Left ventricle myocardium superior (tissue), 1 donor: ENCODE results near the gene TRABD. TPM values are rescaled to one million over a fixed set of nuclear protein-coding genes. Genes with fewer than 3 reads are reported as not detected.

Experiments used
- ATAC-seq: fragments of 200-7000 bp; cut with Tn5 transposase; one replicate; pipeline ENCODE4 v1.9.1; 2020; ENCODE audit warnings: mild to moderate bottlenecking, moderate library complexity
- DNase-seq: peaks from one replicate; pipeline ENCODE4 v3.0.0-alpha.2; 2020
- intact Hi-C: fragments of 100-400 bp; cut with micrococcal nuclease; formaldehyde crosslinking; loops from one replicate; pipeline ENCODE4 v1.11.0; 2022
- total RNA-seq: library from RNA; stranded (reverse); fragmentation: NEBNext Ultra II Directional; extraction: Animal tissue kit (Norgen Biotek cat#: 25700); gene quantifications from one replicate; pipeline ENCODE4 v1.2.1, GENCODE V29; 2021
- donor health status: DM: no; HTN: yes; CAD: no; lungs with severe emphysema.

Gene TRABD
- total RNA-seq, 1 donor from 2014 or later, result 23.8 TPM

DNA sequence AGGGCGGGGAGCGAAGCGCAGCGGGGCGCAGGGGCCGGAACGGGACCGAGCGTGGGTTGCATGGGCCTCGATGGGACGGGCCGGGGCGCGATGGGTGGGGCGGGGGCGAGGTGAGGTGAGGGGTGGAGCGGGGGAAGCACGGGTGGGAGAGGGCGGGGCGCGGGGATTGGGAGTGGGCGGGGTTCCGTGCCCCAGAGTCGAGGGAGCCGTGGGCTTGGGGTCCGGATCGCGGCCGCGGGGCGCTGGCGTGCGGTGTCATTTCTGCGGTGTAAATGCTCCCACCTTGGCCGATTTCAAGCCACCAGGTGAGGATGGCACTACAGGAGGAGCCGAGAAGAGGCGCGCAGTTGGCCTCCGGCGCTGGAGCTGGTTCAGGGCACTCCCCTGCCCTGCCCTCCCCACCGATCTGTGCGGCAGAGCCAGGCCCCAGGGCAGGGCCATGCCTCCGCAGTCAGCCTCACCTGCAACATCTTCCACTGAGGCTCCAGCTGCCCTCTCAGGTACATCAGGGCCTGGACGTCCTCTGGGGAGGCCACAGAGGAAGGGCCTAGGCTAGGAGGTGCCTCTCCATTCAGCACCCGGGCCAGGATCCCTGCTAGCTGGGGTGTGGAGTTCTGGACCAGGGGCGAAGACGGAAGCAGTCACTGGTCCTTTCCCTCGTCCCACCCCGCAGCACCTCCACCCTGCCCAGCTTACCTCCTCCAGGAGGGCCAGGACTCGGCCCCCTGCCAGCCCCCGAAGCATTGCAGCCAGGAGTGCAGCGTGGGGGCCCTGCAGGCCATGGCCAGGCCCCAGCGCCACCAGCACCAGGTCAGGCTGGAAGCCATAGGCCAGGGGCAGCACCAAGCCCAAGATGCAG is 59.7 kb downstream of the TRABD start:
- no peak for DNase-seq
- intact Hi-C loops, result loop anchor here (10.0 kb wide), 1 partner anchor 99 kb away; the partner anchor contains the start of gene PPP6R2
- ATAC-seq, result peak; percentile 49

DNA sequence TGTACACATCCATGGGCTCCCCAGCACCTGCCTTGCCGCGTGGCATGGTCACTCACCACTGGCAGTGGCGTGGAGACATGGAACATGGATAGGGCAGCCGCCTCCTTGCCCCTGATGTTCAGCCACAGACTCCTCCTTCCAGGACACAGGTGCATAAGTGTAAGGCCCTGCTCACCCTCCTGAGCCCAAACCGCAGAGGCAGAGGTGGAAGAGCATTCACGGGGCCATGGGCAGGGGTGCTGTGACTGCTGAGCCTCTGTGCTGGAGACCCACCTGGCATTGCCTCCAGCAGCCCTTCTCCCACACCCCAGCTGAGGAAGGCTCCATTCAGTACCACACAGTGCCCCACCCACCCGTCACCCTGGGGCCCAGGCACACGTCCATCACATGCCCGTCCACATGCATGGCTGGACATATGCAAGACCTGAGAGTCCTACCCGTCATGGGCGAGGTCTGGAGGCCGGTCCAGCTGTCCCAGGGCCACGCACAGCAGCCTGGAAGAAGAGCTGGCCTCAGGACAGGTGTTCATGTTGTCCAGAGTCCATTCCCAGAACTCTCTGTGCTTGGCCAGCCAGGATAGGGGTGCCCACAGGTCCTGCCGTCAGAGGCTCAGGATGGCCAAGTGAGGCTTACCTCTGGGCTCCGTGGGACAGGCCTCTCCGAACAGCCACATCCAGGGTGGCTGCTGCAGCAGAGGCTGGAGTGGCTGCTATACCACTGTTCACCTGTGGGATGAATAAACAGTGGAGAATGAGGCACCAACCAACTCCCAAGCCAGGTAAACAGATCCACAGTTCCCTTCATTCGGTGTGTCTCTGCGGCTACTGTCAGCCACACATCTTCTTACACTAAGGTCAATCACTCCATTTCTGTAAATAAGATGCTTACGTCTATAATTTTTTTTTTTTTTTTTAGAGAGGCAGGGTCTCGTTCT is 60.8 kb downstream of the TRABD start:
- intact Hi-C loops, result loop anchor here (10.0 kb wide), 1 partner anchor 98 kb away; the partner anchor contains the start of gene PPP6R2
- no peak for DNase-seq
- ATAC-seq, result no peak

DNA sequence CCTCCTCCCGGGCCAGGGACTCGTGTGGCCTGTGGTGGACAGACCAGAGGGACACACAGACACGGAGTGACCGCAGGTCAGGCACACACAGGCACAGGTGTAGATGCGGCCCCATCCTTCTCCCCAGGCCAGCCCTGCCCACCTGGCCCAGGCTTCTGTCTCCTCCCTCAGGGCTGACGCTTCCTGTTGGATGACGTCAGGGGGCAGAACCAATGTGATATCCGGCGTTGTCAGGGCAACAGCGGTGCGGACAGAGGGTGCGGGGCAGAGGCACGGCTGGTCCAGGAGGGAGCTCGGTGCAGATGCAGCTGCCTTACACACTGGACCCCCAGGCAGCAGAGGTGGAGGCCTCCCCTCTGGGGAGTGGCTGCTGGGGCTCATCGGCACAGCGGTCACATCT is 62.0 kb downstream of the TRABD start:
- intact Hi-C loops, result loop anchor here (10.0 kb wide), 1 partner anchor 97 kb away; the partner anchor contains the start of gene PPP6R2
- DNase-seq, result no peak
- no peak for ATAC-seq

DNA sequence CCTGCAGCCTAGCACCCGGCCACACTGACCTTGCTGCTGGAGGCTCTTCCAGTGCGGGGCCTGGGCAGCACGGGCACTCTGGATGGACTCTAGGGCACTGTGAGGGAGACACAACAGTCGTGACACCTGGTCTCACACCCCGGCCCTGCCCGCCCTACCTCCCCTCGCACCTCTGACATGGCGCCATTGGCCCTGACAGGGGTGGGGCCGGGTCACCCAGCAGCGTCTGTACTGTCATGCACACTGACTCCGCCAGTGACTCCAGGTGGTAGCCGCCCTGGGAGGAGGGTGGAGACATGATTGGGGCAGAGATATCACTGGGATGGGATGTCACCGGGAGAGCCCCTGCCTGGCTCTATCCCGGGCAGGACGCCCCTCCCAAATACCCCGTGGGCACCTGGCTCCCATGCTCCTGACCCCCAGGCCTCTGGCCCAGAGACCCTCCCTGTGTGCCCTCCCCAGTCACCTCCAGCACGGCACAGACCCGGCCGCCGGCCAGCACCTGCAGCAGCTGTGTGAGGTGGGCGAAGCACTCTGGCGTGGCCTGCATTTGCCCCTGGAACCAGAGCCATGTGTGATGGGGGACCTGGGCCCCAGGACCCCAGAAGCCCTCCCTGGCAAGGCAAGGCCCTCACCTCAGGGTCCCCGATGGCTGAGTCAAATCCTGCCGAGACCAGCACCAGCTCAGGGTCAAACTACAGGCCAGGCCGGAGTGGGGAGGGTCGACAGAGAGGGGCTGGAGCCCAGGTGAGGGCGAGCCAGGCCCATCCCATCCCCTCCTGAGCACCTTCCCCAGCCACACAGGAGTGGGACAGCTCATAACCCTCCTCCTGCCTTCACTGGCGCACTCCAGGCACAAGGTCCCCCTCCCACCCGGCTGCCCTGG is 62.7 kb downstream of the TRABD start:
- ATAC-seq (no peak), DNase-seq (no peak)
- intact Hi-C loops, result loop anchor here (10.0 kb wide), 1 partner anchor 96 kb away; the partner anchor contains the start of gene PPP6R2

Other genes starting within 250 kb of the TRABD start
- gene PIM3, start 225.1 kb upstream of the TRABD start, total RNA-seq, result 65.1 TPM
- not detected for gene IL17REL, start 173.1 kb upstream of the TRABD start, total RNA-seq
- not detected for gene TTLL8, start 127.6 kb upstream of the TRABD start, total RNA-seq
- gene MLC1, start 100.5 kb upstream of the TRABD start, total RNA-seq, result 0.10 TPM
- gene MOV10L1, start 95.9 kb upstream of the TRABD start, total RNA-seq, result 0.22 TPM
- 0.40 TPM for gene PANX2, start 15.2 kb upstream of the TRABD start, total RNA-seq
- gene SELENOO, start 15.1 kb downstream of the TRABD start, total RNA-seq, result 14.5 TPM
- 18.4 TPM for gene TUBGCP6, start 59.1 kb downstream of the TRABD start, total RNA-seq
- gene HDAC10, start 65.4 kb downstream of the TRABD start, total RNA-seq, result 12.7 TPM
- gene MAPK12, start 75.8 kb downstream of the TRABD start, total RNA-seq, result 15.8 TPM
- gene MAPK11, start 84.5 kb downstream of the TRABD start, total RNA-seq, result 9.1 TPM
- gene PLXNB2, start 121.7 kb downstream of the TRABD start, total RNA-seq, result 81.7 TPM
- 1.4 TPM for gene DENND6B, start 141.1 kb downstream of the TRABD start, total RNA-seq
- gene PPP6R2, start 157.4 kb downstream of the TRABD start, total RNA-seq, result 44.3 TPM